ENCODE results near the gene PHACTR3. TPM values are rescaled to one million over a fixed set of nuclear protein-coding genes. Genes with fewer than 3 reads are reported as not detected.

PHACTR3 gene
- total RNA-seq, 1 donor: not detected

DNA sequence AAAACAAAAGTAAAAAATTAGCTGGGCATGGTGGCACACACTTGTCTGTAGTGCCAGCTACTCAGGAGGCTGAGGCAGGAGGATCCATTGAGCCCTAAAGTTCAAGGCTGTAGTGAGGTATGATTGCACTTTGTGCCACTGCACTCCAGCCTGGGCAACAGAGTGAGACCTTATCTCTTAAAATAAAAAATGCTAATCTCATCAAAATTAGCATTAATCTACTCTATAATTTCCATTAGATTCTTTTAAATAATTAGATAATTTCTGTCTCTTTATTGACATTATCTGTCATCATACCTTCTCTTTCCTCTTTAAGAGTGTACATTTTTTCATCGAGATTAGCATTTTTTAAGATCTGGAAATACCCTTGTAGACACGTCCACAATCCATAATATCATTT lies 48.0 kb downstream of the PHACTR3 start:
- TF ChIP-seq, protein P1, sequence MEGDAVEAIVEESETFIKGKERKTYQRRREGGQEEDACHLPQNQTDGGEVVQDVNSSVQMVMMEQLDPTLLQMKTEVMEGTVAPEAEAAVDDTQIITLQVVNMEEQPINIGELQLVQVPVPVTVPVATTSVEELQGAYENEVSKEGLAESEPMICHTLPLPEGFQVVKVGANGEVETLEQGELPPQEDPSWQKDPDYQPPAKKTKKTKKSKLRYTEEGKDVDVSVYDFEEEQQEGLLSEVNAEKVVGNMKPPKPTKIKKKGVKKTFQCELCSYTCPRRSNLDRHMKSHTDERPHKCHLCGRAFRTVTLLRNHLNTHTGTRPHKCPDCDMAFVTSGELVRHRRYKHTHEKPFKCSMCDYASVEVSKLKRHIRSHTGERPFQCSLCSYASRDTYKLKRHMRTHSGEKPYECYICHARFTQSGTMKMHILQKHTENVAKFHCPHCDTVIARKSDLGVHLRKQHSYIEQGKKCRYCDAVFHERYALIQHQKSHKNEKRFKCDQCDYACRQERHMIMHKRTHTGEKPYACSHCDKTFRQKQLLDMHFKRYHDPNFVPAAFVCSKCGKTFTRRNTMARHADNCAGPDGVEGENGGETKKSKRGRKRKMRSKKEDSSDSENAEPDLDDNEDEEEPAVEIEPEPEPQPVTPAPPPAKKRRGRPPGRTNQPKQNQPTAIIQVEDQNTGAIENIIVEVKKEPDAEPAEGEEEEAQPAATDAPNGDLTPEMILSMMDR (IDR thresholded peaks at IDR 0.05; ENCODE audit: insufficient read depth, low read depth, low read length): no peak
- DNase-seq (ENCODE audit: low read depth): no peak
- H3K4me3 ChIP-seq (ENCODE audit: low read depth, low read length): no peak overlapping the region

GRCh38 chr20:59656417-59656816 lies 52.1 kb downstream of the PHACTR3 start:
- no peak overlapping the region for H3K4me3 ChIP-seq (ENCODE audit: low read depth, low read length)
- no peak for DNase-seq (ENCODE audit: low read depth)
- TF ChIP-seq, protein P1 (IDR thresholded peaks at IDR 0.05; ENCODE audit: insufficient read depth, low read depth, low read length): no peak

DNA sequence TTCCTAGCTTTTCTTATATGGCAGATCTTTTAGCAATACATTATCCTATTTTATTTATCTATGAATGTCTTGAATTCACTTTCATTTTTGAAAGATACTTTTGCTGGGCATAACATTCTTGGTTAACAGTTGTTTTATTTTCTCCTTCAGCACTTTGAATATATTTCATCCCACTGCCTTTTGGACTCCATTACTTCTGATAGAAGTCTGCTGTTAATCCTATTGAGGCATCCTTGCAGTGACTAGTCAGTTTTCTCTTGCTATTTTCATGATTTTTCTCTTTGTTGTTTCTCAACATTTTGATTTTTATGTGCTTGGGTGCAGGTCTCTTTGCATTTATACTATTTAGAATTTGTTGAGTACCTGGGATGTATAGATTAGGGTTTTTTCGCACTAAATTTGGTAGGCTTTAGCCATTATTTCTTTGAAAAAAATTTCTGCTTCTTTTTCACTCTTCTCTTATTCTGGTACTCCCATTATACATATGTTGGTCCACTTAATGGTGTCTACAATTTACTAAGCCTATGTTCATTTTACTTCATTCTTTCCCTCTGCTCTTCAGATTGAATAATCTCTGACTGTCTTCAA lies 53.2 kb downstream of the PHACTR3 start:
- no peak for DNase-seq (ENCODE audit: low read depth)
- TF ChIP-seq, protein P1 (IDR thresholded peaks at IDR 0.05; ENCODE audit: insufficient read depth, low read depth, low read length): no peak

DNA sequence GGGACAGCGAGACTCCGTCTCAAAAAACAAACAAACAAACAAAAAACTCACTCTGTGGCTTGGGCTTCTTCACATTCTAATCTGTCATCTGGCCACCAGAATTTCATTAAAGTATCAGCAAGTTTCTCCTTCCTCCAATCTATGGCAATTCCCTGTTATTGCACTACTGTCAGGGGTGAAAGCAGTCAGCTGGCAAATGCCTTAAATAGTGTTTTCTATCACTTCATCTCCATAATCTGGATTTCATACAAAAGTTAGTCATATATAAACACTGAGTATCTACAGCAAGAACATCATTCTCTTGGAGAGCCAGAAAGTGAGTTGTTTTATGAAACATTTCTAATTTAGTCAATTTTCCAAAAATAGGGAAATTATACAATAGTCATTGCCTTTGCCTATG lies 56.1 kb downstream of the PHACTR3 start:
- DNase-seq (ENCODE audit: low read depth): no peak
- H3K4me3 ChIP-seq (ENCODE audit: low read depth, low read length): no peak overlapping the region
- TF ChIP-seq, protein P1 (IDR thresholded peaks at IDR 0.05; ENCODE audit: insufficient read depth, low read depth, low read length): no peak

More for the DNA sequence above, 53.2 kb downstream of the PHACTR3 start:
- no peak overlapping the region for H3K4me3 ChIP-seq (ENCODE audit: low read depth, low read length)

- no peak overlapping the region for H3K4me3 ChIP-seq (ENCODE audit: low read depth, low read length)
- TF ChIP-seq, protein P1 (IDR thresholded peaks at IDR 0.05; ENCODE audit: insufficient read depth, low read depth, low read length): no peak
- no peak for DNase-seq (ENCODE audit: low read depth)
Observed at GRCh38 chr20:59661153-59661552, 56.8 kb downstream of the PHACTR3 start.

GRCh38 chr20:59661621-59662020 lies 57.3 kb downstream of the PHACTR3 start:
- H3K4me3 ChIP-seq (ENCODE audit: low read depth, low read length): no peak overlapping the region
- TF ChIP-seq, protein P1 (IDR thresholded peaks at IDR 0.05; ENCODE audit: insufficient read depth, low read depth, low read length): no peak
- DNase-seq (ENCODE audit: low read depth): no peak

DNA sequence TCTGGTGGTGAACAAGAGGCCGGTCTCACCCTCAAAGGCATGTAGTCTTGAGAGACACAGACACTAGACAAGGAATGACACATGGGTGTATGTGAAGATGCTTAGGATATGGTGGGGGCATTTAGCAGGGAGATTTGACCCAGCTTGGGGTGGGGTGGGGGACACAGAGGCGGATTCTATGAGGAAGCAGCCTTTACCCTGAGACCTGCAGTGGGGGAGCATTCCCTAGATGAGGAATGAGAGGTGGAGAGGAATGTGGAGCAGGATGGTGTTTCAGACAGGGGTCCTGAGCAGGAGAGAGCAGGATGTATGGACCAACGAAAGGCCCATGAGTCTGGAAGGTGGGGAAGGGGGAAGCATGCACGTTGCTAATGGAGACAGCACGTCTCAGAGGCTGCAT lies 57.8 kb downstream of the PHACTR3 start:
- TF ChIP-seq, protein P1 (IDR thresholded peaks at IDR 0.05; ENCODE audit: insufficient read depth, low read depth, low read length): no peak
- DNase-seq (ENCODE audit: low read depth): no peak
- H3K4me3 ChIP-seq (ENCODE audit: low read depth, low read length): no peak overlapping the region

All from fibroblast of villous mesenchyme (primary cell).